MM.1S (cell line): ENCODE measurements around the gene OR2B6.

Experiments used
- EZH2 ChIP-seq: fragments of 300-600 bp; sonication (generic); optimal IDR thresholded peaks from 2 replicates; pipeline ENCODE3; 2017; ENCODE audit warnings: low read depth, mild to moderate bottlenecking, antibody characterized with exemption, low read length, mixed read lengths
- TF ChIP-seq, protein P1 (sequence below): fragments of 300-600 bp; sonication (generic); IDR thresholded peaks from 2 replicates; pipeline ENCODE4 v1.5.1; 2016; ENCODE audit warnings: antibody characterized with exemption, low read length, mixed read lengths

DNA sequence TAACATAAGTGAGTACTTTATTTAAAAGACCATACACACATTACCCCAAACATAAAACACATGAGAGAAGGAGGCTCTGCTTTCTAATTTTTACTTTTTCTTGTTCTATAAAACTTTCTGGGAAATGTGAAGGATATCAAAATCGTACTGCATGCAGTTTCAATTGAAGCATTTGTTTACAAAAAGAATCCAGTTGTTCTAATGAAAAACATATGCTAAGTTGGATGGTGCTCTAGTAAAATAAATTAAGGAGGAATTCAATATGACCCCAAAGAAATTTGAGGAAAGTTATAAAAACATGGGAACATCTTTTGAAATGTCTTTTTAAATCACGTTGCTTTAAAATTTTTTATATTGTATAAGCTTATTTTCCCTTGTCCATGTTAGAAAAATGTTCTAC lies 37.6 kb downstream of the OR2B6 start:
- TF ChIP-seq EZH2 = no peak
- TF ChIP-seq, protein P1, sequence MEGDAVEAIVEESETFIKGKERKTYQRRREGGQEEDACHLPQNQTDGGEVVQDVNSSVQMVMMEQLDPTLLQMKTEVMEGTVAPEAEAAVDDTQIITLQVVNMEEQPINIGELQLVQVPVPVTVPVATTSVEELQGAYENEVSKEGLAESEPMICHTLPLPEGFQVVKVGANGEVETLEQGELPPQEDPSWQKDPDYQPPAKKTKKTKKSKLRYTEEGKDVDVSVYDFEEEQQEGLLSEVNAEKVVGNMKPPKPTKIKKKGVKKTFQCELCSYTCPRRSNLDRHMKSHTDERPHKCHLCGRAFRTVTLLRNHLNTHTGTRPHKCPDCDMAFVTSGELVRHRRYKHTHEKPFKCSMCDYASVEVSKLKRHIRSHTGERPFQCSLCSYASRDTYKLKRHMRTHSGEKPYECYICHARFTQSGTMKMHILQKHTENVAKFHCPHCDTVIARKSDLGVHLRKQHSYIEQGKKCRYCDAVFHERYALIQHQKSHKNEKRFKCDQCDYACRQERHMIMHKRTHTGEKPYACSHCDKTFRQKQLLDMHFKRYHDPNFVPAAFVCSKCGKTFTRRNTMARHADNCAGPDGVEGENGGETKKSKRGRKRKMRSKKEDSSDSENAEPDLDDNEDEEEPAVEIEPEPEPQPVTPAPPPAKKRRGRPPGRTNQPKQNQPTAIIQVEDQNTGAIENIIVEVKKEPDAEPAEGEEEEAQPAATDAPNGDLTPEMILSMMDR = no peak
